NT2/D1 (cell line): ENCODE measurements around the gene TTC17.
A peak's percentile ranks its signal among the peaks of the same experiment; 100 is the strongest.

Experiments
- DNase-seq: peaks from one replicate; pipeline ENCODE4 v3.0.0-alpha.2; 2011; ENCODE audit warnings: low read depth, low spot score
- H3K27me3 ChIP-seq: 2 replicates; pipeline ENCODE4 v1.6.0; 2011; ENCODE audit warnings: mild to moderate bottlenecking; ENCODE audit not compliant: insufficient read length, insufficient read depth
- H3K36me3 ChIP-seq: 2 replicates; pipeline ENCODE4 v1.6.1; 2011; ENCODE audit warnings: mild to moderate bottlenecking, low read length, mixed read lengths; ENCODE audit not compliant: insufficient read depth, insufficient read length
- H3K4me1 ChIP-seq: 2 replicates; pipeline ENCODE4 v1.5.1; 2011; ENCODE audit not compliant: insufficient read depth, insufficient read length
- H3K4me3 ChIP-seq: 2 replicates; pipeline ENCODE4 v1.5.1; 2011; ENCODE audit warnings: low read depth; ENCODE audit not compliant: insufficient read length
- H3K9ac ChIP-seq: 2 replicates; pipeline ENCODE4 v1.6.0; 2011; ENCODE audit warnings: low read depth; ENCODE audit not compliant: insufficient read length
- H3K9me3 ChIP-seq: 2 replicates; pipeline ENCODE4 v1.5.1; 2011; ENCODE audit warnings: mild to moderate bottlenecking, low read length; ENCODE audit not compliant: insufficient read depth
- SUZ12 ChIP-seq: IDR thresholded peaks from 2 replicates; pipeline ENCODE4 v1.6.1; 2011; ENCODE audit not compliant: insufficient read length, insufficient read depth; ENCODE audit errors: extremely low read depth
- YY1 ChIP-seq: IDR thresholded peaks from 2 replicates; pipeline ENCODE4 v1.6.1; 2011; ENCODE audit not compliant: insufficient read length, insufficient read depth
- ZNF274 ChIP-seq: IDR thresholded peaks from 2 replicates; pipeline ENCODE4 v1.6.1; 2011; ENCODE audit warnings: mild to moderate bottlenecking, low read depth, low read length

The TTC17 gene, protein sequence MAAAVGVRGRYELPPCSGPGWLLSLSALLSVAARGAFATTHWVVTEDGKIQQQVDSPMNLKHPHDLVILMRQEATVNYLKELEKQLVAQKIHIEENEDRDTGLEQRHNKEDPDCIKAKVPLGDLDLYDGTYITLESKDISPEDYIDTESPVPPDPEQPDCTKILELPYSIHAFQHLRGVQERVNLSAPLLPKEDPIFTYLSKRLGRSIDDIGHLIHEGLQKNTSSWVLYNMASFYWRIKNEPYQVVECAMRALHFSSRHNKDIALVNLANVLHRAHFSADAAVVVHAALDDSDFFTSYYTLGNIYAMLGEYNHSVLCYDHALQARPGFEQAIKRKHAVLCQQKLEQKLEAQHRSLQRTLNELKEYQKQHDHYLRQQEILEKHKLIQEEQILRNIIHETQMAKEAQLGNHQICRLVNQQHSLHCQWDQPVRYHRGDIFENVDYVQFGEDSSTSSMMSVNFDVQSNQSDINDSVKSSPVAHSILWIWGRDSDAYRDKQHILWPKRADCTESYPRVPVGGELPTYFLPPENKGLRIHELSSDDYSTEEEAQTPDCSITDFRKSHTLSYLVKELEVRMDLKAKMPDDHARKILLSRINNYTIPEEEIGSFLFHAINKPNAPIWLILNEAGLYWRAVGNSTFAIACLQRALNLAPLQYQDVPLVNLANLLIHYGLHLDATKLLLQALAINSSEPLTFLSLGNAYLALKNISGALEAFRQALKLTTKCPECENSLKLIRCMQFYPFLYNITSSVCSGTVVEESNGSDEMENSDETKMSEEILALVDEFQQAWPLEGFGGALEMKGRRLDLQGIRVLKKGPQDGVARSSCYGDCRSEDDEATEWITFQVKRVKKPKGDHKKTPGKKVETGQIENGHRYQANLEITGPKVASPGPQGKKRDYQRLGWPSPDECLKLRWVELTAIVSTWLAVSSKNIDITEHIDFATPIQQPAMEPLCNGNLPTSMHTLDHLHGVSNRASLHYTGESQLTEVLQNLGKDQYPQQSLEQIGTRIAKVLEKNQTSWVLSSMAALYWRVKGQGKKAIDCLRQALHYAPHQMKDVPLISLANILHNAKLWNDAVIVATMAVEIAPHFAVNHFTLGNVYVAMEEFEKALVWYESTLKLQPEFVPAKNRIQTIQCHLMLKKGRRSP

GRCh38 chr11:43358801-43359421, at the start of gene TTC17:
Gene TTC17, plus strand, starts transcription at chr11:43358920. Its CDS starts 35 bp downstream, at chr11:43358955.
- no peaks in the 10 kb centered on the region for H3K9me3 ChIP-seq
- TF ChIP-seq YY1 (peak; percentile 97), SUZ12 (no peak)

DNA sequence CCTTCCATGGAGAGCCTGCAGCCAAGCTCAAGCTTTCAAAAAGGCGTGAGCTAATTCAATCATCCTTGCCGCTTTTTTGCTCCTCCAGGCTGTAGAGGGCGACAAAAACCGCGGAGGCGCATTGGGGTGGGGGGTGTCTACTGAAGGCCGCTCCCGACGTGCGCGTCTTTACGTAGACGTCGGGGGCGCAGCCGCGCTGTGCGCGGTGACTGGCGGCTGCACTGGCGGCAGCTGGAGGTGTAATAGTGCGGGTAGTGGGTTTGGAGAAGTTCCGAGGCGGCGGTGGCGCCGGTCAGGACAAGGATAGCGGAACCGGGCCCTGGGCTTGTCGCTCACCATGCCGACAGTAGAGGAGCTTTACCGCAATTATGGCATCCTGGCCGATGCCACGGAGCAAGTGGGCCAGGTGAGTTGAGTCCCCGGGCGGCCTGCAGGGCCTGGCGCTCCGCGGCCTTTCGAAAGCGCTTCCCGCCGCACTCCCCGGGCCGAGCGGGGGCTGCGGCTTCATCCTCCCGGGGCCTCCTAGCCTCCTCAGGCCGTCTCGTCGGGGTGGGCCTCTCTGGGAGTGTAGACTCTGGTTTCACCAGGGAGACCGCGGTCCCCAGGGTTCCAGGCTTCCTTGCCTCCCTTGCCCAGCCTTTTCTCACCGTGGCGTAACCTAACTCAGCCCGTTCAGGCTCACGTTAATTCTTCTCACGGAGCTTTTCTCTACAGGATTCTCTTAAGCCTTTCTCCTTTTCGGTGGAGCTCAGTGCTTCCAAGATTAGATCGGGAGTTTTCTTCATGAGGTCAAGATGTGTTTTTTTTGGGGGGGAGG, 46.7 kb upstream of the TTC17 start, which contains the start of gene API5:
TSS of gene API5 (plus strand) at position 206 of the 817 bp plus-strand sequence. CDS start at position 338, 132 bp downstream.
- Histone ChIP-seq H3K36me3 (peaks cover 25% of the 10 kb centered on the region), H3K9me3 (no peaks in the 10 kb centered on the region), H3K27me3 (peaks cover 4% of the 10 kb centered on the region), H3K4me1 (no peaks in the 10 kb centered on the region), H3K9ac (peak within 1 kb of the TSS; percentile 100), H3K4me3 (peak within 1 kb of the TSS; percentile 99)
- DNase-seq: peak; percentile 99
- TF ChIP-seq YY1 (peak; percentile 37), SUZ12 (no peak), ZNF274 (no peak)

More at GRCh38 chr11:43358801-43359421, at the start of gene TTC17:
- H3K4me1 ChIP-seq: peaks cover 2% of the 10 kb centered on the region
- no peaks in the 10 kb centered on the region for H3K27me3 ChIP-seq
- H3K4me3 ChIP-seq: peak within 1 kb of the TSS; percentile 95
- peaks cover 21% of the 10 kb centered on the region for H3K36me3 ChIP-seq
- peak within 1 kb of the TSS; percentile 100 for H3K9ac ChIP-seq
- peak; percentile 97 for DNase-seq

- TF ChIP-seq SUZ12 (no peak), ZNF274 (no peak), YY1 (no peak)
- no peaks in the 10 kb centered on the region for H3K9me3 ChIP-seq
- no peak overlapping the region for H3K4me3 ChIP-seq
- H3K4me1 ChIP-seq: no peaks in the 10 kb centered on the region
- H3K9ac ChIP-seq: no peak overlapping the region
- peaks cover 64% of the 10 kb centered on the region for H3K36me3 ChIP-seq
- DNase-seq: no peak
- H3K27me3 ChIP-seq: no peaks in the 10 kb centered on the region
Observed at GRCh38 chr11:43315966-43316365, 42.8 kb upstream of the TTC17 start.

DNA sequence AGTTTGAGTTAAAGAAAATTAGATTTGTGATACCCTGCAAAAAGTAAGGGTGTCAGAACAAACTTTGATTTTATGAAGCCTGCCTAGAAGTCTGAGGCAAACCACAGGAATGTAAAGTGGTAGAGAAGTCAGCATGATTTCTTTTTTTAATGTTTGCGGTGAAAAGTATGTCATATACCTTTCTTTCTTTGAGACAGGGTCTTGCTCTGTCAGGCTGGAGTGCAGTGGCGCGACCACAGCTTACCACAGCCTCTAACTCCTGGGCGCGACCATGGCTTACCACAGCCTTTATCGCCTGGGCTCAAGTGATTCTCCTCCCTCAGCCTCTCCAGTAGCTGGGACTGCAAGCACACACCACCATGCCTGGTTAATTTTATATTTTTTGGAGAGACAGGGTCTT, 42.3 kb upstream of the TTC17 start:
- Histone ChIP-seq H3K27me3 (no peaks in the 10 kb centered on the region), H3K36me3 (peaks cover 69% of the 10 kb centered on the region), H3K9me3 (no peaks in the 10 kb centered on the region), H3K4me3 (no peak overlapping the region), H3K4me1 (no peaks in the 10 kb centered on the region), H3K9ac (no peak overlapping the region)
- TF ChIP-seq YY1 (no peak), SUZ12 (no peak), ZNF274 (no peak)
- no peak for DNase-seq

GRCh38 chr11:43327987-43328386, 30.7 kb upstream of the TTC17 start:
- no peak overlapping the region for H3K9ac ChIP-seq
- TF ChIP-seq SUZ12 (no peak), ZNF274 (no peak), YY1 (no peak)
- no peaks in the 10 kb centered on the region for H3K4me1 ChIP-seq
- H3K4me3 ChIP-seq: no peak overlapping the region
- H3K27me3 ChIP-seq: no peaks in the 10 kb centered on the region
- no peak for DNase-seq
- peaks cover 100% of the 10 kb centered on the region for H3K36me3 ChIP-seq
- H3K9me3 ChIP-seq: no peaks in the 10 kb centered on the region

DNA sequence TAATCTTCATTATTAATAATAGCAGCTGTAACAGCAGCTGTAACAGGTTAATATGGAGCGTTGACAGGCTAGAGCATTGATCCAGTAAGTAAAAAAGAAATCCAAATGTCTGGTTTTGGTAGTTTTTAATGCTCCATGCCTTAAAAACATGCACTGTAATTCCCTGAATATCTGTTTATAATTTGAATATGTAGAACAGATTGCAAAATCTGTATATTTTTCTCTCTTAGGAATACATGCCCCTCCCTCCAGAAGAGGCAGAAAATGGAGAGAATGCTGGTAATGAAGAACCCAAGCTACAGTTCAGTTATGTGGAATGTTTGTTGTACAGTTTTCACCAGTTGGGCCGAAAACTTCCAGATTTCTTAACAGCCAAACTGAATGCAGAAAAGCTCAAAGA, 30.2 kb upstream of the TTC17 start:
- H3K36me3 ChIP-seq: peaks cover 100% of the 10 kb centered on the region
- TF ChIP-seq YY1 (no peak), ZNF274 (no peak), SUZ12 (no peak)

More for the DNA sequence above, 30.2 kb upstream of the TTC17 start:
- Histone ChIP-seq H3K9me3 (no peaks in the 10 kb centered on the region), H3K9ac (no peak overlapping the region), H3K4me3 (no peak overlapping the region), H3K27me3 (no peaks in the 10 kb centered on the region), H3K4me1 (no peaks in the 10 kb centered on the region)
- DNase-seq: no peak
